ENCODE results near the gene OGFOD1.
A peak's percentile ranks its signal among the peaks of the same experiment; 100 is the strongest.
"Not testable (repeated sequence)": the region's sequence is repeated elsewhere in the genome, so short reads cannot be mapped to it uniquely, and the experiment has no call there.

The OGFOD1 gene

GRCh38 chr16:56480776-56481467 is 29.6 kb downstream of the OGFOD1 start:
- no peak for DNase-seq (ENCODE audit: low read depth in 2 of 2)

GRCh38 chr16:56481468-56482122 is 30.2 kb downstream of the OGFOD1 start:
- DNase-seq (ENCODE audit: low read depth in 2 of 2): no peak

GRCh38 chr16:56482683-56483236 is 31.4 kb downstream of the OGFOD1 start:
- DNase-seq (ENCODE audit: low read depth in 2 of 2): no peak

- DNase-seq (ENCODE audit: low read depth in 2 of 2): no peak
These were observed 32.0 kb downstream of the OGFOD1 start for GRCh38 chr16:56483394-56483793.

- DNase-seq (ENCODE audit: low read depth in 2 of 2): no peak
These were observed 36.7 kb downstream of the OGFOD1 start for GRCh38 chr16:56488035-56488434.

GRCh38 chr16:56488868-56489267 is 37.5 kb downstream of the OGFOD1 start:
- DNase-seq (ENCODE audit: low read depth in 2 of 2): not testable (repeated sequence)

- DNase-seq (ENCODE audit: low read depth in 2 of 2): no peak
These were observed 40.4 kb downstream of the OGFOD1 start for GRCh38 chr16:56491657-56492261.

- no peak for DNase-seq (ENCODE audit: low read depth in 2 of 2)
These were observed 41.8 kb downstream of the OGFOD1 start for GRCh38 chr16:56493126-56493525.

GRCh38 chr16:56493815-56494214 is 42.5 kb downstream of the OGFOD1 start:
- DNase-seq (ENCODE audit: low read depth in 2 of 2): no peak

GRCh38 chr16:56505181-56505580 is 53.8 kb downstream of the OGFOD1 start:
- no peak for DNase-seq (ENCODE audit: low read depth in 2 of 2)

GRCh38 chr16:56506941-56507340 is 55.6 kb downstream of the OGFOD1 start:
- DNase-seq (ENCODE audit: low read depth in 2 of 2): no peak

GRCh38 chr16:56510544-56510943 is 59.2 kb downstream of the OGFOD1 start:
- DNase-seq (ENCODE audit: low read depth in 2 of 2): no peak

- DNase-seq (ENCODE audit: low read depth in 2 of 2): no peak
These were observed 60.7 kb downstream of the OGFOD1 start for GRCh38 chr16:56512025-56512424.

- no peak for DNase-seq (ENCODE audit: low read depth in 2 of 2)
These were observed 61.7 kb downstream of the OGFOD1 start for GRCh38 chr16:56513091-56513490.

GRCh38 chr16:56513972-56514371 is 62.6 kb downstream of the OGFOD1 start:
- no peak for DNase-seq (ENCODE audit: low read depth in 2 of 2)

- no peak for DNase-seq (ENCODE audit: low read depth in 2 of 2)
These were observed 63.5 kb downstream of the OGFOD1 start for GRCh38 chr16:56514845-56515244.

GRCh38 chr16:56515665-56516064 is 64.3 kb downstream of the OGFOD1 start:
- no peak for DNase-seq (ENCODE audit: low read depth in 2 of 2)

- DNase-seq (ENCODE audit: low read depth in 2 of 2): no peak
These were observed 65.9 kb downstream of the OGFOD1 start for GRCh38 chr16:56517206-56517605.

GRCh38 chr16:56518425-56518824 is 67.1 kb downstream of the OGFOD1 start:
- DNase-seq (ENCODE audit: low read depth in 2 of 2): no peak

- DNase-seq (ENCODE audit: low read depth in 2 of 2): peak; percentile 87
These were observed 68.3 kb downstream of the OGFOD1 start, which contains the start of gene BBS2 for GRCh38 chr16:56519459-56520250. Gene BBS2 (minus strand): TSS chr16:56520024. CDS start chr16:56519862, 162 bp downstream.

- DNase-seq (ENCODE audit: low read depth in 2 of 2): no peak
These were observed 68.9 kb downstream of the OGFOD1 start for GRCh38 chr16:56520251-56520577.

GRCh38 chr16:56525236-56525635 is 73.9 kb downstream of the OGFOD1 start:
- no peak for DNase-seq (ENCODE audit: low read depth in 2 of 2)

All from stimulated activated CD8-positive, alpha-beta memory T cell treated with anti-CD3 and anti-CD28 coated beads, Interleukin-2, amount 100 ng/mL, for 48 hours (primary cell).